ENCODE measurements around the gene PLXNC1. TPM values are rescaled to one million over a fixed set of nuclear protein-coding genes. Genes with fewer than 3 reads are reported as not detected.

The PLXNC1 gene
- polyA plus RNA-seq, 3 donors from 2014 or later, result 2.3 to 3.3 (median 2.5) TPM

DNA sequence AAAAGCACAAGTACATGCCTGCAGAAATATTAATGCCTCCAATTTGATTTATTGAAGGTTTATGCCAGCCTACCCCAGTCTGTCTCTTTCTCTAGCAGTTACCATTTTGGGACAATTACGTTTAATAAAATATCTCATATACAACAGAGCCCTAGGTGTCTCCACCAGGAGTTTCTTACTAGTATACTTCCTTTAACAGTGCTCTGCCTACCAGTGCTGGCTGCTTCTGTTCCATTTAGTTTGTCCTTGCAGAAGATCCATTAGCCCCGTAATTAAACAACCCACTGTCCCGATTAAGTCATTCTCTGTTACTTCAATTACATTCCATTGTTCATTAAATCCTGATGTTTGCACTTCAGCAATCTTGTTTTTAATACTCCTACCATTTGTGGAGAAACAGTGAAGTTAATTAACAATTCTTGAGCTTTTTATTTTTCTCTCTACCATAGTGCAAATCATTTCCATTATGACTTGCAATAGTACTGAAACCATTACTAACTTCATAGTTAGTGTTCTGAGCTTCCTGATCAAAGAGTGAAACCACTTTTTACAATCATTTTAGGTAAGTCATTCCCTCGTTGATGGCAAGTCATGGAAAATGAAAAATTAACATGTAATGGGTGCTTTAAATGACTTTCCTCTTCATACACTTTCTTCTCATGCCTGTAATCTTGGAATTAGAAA lies 121.1 kb downstream of the PLXNC1 start:
- peaks cover 16 to 29% (median 20%) of the 10 kb centered on the region in 3 donors for H3K36me3 Mint-ChIP-seq

DNA sequence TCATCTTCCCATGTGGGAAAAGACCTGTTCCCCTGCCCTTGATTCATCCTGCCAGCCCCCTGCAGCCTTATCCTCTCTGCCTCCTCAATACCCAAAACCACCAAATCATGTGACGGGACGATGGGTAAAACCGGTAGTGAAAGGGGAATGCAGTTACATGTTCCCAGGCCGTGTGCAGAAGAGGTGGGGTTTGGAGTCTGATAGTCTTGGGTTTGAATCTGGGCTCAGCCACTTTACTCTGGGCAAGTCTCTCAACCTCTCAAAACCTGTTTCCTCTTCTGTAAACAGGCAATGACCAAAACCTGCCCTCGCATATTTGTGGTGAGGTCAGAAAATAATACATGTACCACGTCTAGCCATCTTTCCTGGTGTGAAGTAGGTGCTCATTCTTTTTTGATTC lies 123.0 kb downstream of the PLXNC1 start:
- no peak for DNase-seq
- Mint-ChIP-seq H3K9me3 (no peaks in the 10 kb centered on the region), H3K4me1 (peaks cover 50 to 61% of the 10 kb centered on the region in 2 donors), H3K27me3 (ENCODE audit: low read depth in 3 of 3) (peaks cover 0 to 1% (median 1%) of the 10 kb centered on the region in 3 donors), H3K36me3 (peaks cover 8 to 23% (median 13%) of the 10 kb centered on the region in 3 donors), H3K4me3 (peak overlapping the region in 2 of 5 donors; percentile 7 to 18), H3K27ac (peak overlapping the region in 4 of 6 donors; percentile 10 to 81 (median 34))

More for the DNA sequence above, 121.1 kb downstream of the PLXNC1 start:
- no peaks in the 10 kb centered on the region for H3K9me3 Mint-ChIP-seq
- H3K4me1 Mint-ChIP-seq, result peaks cover 63 to 75% of the 10 kb centered on the region in 2 donors
- H3K27ac Mint-ChIP-seq, result no peak overlapping the region
- H3K4me3 Mint-ChIP-seq, result no peak overlapping the region
- DNase-seq, result no peak
- peaks cover 0 to 1% (median 1%) of the 10 kb centered on the region in 3 donors for H3K27me3 Mint-ChIP-seq (ENCODE audit: low read depth in 3 of 3)

- peak overlapping the region in 1 of 5 donors; percentile 5 for H3K4me3 Mint-ChIP-seq
- no peak for DNase-seq
- H3K9me3 Mint-ChIP-seq, result no peaks in the 10 kb centered on the region
- H3K4me1 Mint-ChIP-seq, result peaks cover 40 to 52% of the 10 kb centered on the region in 2 donors
- H3K27me3 Mint-ChIP-seq (ENCODE audit: low read depth in 3 of 3), result peaks cover 0 to 1% (median 1%) of the 10 kb centered on the region in 3 donors
- peak overlapping the region in 3 of 6 donors; percentile 10 to 81 (median 66) for H3K27ac Mint-ChIP-seq
- peaks cover 8 to 18% (median 10%) of the 10 kb centered on the region in 3 donors for H3K36me3 Mint-ChIP-seq
Observed at GRCh38 chr12:94272280-94272679, 123.9 kb downstream of the PLXNC1 start.

DNA sequence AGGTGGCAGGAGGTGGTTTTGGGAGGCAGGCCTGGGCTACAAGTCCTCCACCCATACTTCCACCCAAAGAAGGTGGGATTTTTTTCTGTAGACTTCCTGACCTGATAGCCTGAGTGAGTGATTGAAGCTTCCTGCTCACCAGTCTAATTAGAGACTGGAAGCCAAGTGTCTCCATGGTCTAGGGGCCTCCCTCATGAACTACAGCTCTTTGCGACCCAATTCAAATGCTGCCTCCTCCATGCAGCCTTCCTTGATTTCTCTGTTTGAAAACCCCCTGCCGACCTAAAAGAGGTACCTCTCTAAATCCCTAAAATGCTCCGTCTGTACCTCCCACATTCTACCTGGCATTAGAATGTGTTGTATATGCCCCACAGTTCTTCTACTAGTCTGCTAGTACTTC lies 124.9 kb downstream of the PLXNC1 start:
- H3K27me3 Mint-ChIP-seq (ENCODE audit: low read depth in 3 of 3), result peaks cover 0 to 1% (median under 1%) of the 10 kb centered on the region in 3 donors
- no peak overlapping the region for H3K4me3 Mint-ChIP-seq
- H3K4me1 Mint-ChIP-seq, result peaks cover 30 to 42% of the 10 kb centered on the region in 2 donors
- peaks cover 10 to 16% (median 13%) of the 10 kb centered on the region in 3 donors for H3K36me3 Mint-ChIP-seq
- no peaks in the 10 kb centered on the region for H3K9me3 Mint-ChIP-seq
- no peak for DNase-seq
- H3K27ac Mint-ChIP-seq, result peak overlapping the region in 1 of 6 donors; percentile 19

DNA sequence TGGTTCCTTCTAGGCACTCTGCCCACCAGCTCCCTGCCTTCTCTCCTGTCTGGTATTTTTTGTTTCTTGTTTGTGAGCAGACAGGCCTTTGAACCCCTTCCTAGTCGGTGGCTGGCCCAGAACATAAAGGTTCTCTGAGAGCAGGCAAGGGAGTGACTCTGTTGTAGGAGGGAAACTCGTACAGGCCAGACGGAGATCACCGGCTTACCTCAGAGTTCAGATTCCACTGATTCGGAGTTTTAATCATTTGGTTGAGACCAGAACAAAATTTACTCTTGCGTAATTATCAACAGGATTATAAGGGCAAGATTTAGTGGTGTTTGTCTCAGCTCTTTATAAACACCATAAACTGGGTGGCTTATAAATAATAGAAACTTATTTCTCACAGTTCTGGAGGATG lies 128.3 kb downstream of the PLXNC1 start:
- Mint-ChIP-seq H3K9me3 (no peaks in the 10 kb centered on the region), H3K4me3 (no peak overlapping the region), H3K36me3 (peaks cover 15 to 18% (median 15%) of the 10 kb centered on the region in 3 donors), H3K27me3 (ENCODE audit: low read depth in 3 of 3) (no peaks in the 10 kb centered on the region), H3K27ac (no peak overlapping the region), H3K4me1 (peaks cover 18 to 22% of the 10 kb centered on the region in 2 donors)
- DNase-seq, result no peak

DNA sequence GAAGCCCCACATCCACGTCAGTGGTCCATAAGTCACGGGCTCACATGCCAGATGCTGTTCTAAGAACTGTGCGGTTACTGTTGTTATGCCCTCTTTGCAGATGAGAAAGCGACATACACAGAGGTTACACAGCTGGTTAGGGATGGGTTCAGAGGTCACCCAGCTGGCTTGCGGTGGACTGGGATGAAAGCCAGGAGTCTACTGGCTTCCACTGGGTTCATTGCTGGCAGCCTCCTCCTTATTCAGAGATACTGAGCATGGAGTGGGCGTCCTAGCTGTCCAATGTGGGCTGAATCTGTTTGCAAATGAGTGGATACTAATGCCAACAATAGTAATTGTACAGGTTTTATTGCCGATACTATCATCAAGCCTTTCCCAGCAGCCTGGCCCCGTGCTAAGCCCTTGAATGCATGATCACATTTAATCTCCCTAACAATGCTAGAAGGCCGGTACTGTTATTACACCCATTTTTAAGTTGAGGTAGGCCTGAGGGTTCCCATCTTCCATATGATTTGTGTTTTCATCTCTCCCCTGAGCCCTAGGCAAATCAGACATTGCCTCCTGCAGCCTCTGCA lies 129.1 kb downstream of the PLXNC1 start:
- DNase-seq, result no peak
- peaks cover 0 to 2% (median 0%) of the 10 kb centered on the region in 3 donors for H3K27me3 Mint-ChIP-seq (ENCODE audit: low read depth in 3 of 3)
- peaks cover 18 to 24% of the 10 kb centered on the region in 2 donors for H3K4me1 Mint-ChIP-seq
- peak overlapping the region in 1 of 6 donors; percentile 28 for H3K27ac Mint-ChIP-seq
- H3K36me3 Mint-ChIP-seq, result peaks cover 13 to 15% (median 14%) of the 10 kb centered on the region in 3 donors
- H3K4me3 Mint-ChIP-seq, result no peak overlapping the region
- no peaks in the 10 kb centered on the region for H3K9me3 Mint-ChIP-seq

GRCh38 chr12:94280063-94280462 lies 131.7 kb downstream of the PLXNC1 start:
- no peaks in the 10 kb centered on the region for H3K9me3 Mint-ChIP-seq
- no peak overlapping the region for H3K4me3 Mint-ChIP-seq
- H3K27ac Mint-ChIP-seq, result peak overlapping the region in 5 of 6 donors; percentile 13 to 71 (median 54)
- peaks cover 0 to 7% (median 2%) of the 10 kb centered on the region in 3 donors for H3K27me3 Mint-ChIP-seq (ENCODE audit: low read depth in 3 of 3)
- peaks cover 11 to 29% (median 20%) of the 10 kb centered on the region in 3 donors for H3K36me3 Mint-ChIP-seq
- peaks cover 31 to 39% of the 10 kb centered on the region in 2 donors for H3K4me1 Mint-ChIP-seq
- DNase-seq, result no peak

DNA sequence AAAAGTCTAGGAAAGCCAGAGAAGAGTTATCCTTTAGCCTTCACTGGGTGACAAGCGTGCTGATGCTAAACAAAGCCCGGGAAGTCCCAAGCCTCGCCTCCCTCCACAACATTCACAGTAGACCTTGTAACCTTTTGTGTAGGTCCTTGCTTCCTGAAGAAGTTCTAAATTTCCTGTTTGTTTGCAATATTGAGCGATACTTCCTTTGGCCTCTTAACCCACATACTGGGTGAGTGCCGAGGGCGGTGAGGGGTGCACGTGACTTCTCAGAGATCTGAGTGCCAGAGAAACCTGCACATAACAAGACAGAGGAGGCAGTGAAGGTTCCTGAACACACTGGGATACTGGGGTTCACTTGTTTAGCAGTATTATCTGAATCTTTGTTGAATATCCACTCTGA lies 134.3 kb downstream of the PLXNC1 start:
- Mint-ChIP-seq H3K27ac (peak overlapping the region; percentile 77 to 96 (median 87)), H3K4me1 (peaks cover 31 to 41% of the 10 kb centered on the region in 2 donors), H3K4me3 (peak overlapping the region; percentile 62 to 84 (median 72)), H3K36me3 (peaks cover 11 to 35% (median 24%) of the 10 kb centered on the region in 3 donors), H3K9me3 (no peaks in the 10 kb centered on the region), H3K27me3 (ENCODE audit: low read depth in 3 of 3) (peaks cover 0 to 7% (median 2%) of the 10 kb centered on the region in 3 donors)
- DNase-seq, result peak; percentile 49 to 54 (median 51)

GRCh38 chr12:94284046-94284445 lies 135.7 kb downstream of the PLXNC1 start:
- Mint-ChIP-seq H3K36me3 (peaks cover 12 to 37% (median 24%) of the 10 kb centered on the region in 3 donors), H3K9me3 (no peaks in the 10 kb centered on the region), H3K27ac (peak overlapping the region in 1 of 6 donors; percentile 81)

DNA sequence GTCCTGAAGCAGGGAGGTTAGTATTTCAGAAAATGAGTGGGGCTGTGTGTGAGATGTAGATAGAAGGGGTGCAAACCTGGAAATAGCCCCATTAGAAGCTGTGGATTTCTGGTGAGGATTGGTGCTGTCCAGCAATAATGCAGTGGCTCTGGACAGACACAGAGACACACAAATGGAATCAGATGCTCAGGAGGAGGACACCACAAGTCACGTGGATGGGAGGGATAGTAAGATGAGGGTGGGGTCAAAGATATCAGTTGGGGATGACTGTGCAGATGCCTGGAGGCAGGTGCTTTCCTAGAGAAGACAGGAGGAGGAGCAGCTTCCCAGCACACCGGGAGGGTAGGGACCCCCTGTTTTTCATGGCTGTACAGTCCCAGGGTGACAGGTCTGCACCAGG lies 136.5 kb downstream of the PLXNC1 start:
- Mint-ChIP-seq H3K4me3 (no peak overlapping the region), H3K27ac (peak overlapping the region in 2 of 6 donors; percentile 62 to 79), H3K9me3 (no peaks in the 10 kb centered on the region), H3K4me1 (peaks cover 29 to 38% of the 10 kb centered on the region in 2 donors), H3K36me3 (peaks cover 15 to 42% (median 23%) of the 10 kb centered on the region in 3 donors), H3K27me3 (ENCODE audit: low read depth in 3 of 3) (peaks cover 2 to 7% (median 2%) of the 10 kb centered on the region in 3 donors)
- no peak for DNase-seq

More at GRCh38 chr12:94284046-94284445, 135.7 kb downstream of the PLXNC1 start:
- Mint-ChIP-seq H3K27me3 (ENCODE audit: low read depth in 3 of 3) (peaks cover 0 to 7% (median 2%) of the 10 kb centered on the region in 3 donors), H3K4me3 (no peak overlapping the region), H3K4me1 (peaks cover 31 to 41% of the 10 kb centered on the region in 2 donors)
- no peak for DNase-seq

DNA sequence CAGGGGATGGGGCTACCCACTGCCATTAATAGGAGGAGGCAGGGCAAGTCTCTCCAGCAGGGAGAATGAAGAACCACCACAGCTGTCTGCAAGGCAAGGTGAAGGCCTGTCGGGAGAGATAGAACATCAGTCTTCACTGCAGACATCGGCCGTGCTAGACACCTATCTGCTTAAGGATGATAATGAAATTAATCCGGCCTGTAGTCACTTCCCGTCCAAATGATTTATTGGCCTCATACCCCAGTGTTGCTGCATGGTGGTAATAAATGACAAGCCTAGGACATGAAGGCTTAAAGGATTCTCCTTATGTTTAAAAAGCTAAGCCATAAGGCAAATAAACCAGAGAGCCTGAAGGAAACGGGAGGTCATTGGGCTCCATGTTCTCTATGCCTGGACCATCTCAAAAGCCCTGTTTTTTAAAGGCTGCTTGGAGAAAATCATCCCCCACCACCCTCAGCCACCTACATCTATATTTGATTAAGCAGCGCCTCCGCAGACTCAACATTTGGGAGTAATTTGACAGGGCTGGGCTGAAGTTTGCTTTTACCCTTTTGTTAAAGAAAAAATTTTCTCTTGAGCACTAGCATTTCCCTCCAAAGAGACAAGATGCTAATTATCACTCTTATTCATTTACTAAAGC lies 137.7 kb downstream of the PLXNC1 start:
- Mint-ChIP-seq H3K9me3 (no peaks in the 10 kb centered on the region), H3K4me1 (peaks cover 24 to 32% of the 10 kb centered on the region in 2 donors), H3K4me3 (no peak overlapping the region), H3K36me3 (peaks cover 11 to 37% (median 17%) of the 10 kb centered on the region in 3 donors), H3K27ac (peak overlapping the region in 2 of 6 donors; percentile 36 to 46), H3K27me3 (ENCODE audit: low read depth in 3 of 3) (peaks cover 2 to 7% (median 2%) of the 10 kb centered on the region in 3 donors)
- DNase-seq, result no peak

DNA sequence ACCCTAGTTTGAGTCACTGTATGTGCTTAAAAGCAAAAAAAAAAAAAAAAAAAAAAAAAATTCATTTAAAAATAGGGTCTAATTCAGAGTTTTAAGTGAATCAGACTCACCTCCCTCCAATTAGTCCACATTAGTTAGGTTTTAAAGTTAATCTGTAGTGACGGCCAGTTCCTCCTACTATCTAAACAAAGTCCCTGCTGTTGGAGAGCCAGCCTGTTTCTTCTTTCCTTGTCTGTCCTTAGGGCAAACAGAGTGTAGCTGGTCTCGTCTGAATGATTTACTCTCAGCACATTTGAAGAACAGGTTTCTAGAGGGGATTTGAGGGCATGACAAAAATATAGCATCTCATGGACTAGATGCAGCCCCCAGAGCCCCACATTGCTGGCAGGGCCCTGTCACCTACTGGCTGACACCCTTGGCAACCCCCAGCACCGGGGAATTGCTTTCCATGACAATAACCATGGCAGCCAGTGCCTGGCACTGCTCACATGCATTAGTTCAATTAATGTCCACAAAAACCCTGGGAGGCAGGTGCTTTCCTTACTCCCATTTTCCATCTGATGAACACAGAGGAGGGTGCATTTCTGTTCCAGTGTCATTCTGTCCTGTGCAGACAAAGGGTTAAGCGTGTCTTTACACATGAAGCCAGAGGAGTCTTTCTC lies 138.3 kb downstream of the PLXNC1 start:
- Mint-ChIP-seq H3K4me3 (no peak overlapping the region), H3K4me1 (peaks cover 21 to 28% of the 10 kb centered on the region in 2 donors), H3K9me3 (no peaks in the 10 kb centered on the region), H3K27me3 (ENCODE audit: low read depth in 3 of 3) (peaks cover 2 to 7% (median 4%) of the 10 kb centered on the region in 3 donors), H3K27ac (peak overlapping the region in 2 of 6 donors; percentile 7 to 36), H3K36me3 (peaks cover 11 to 37% (median 17%) of the 10 kb centered on the region in 3 donors)
- no peak for DNase-seq

GRCh38 chr12:94287245-94287628 lies 138.9 kb downstream of the PLXNC1 start:
- H3K27me3 Mint-ChIP-seq (ENCODE audit: low read depth in 3 of 3), result peaks cover 1 to 7% (median 4%) of the 10 kb centered on the region in 3 donors
- peak overlapping the region in 4 of 6 donors; percentile 6 to 51 (median 22) for H3K27ac Mint-ChIP-seq
- peaks cover 15 to 23% of the 10 kb centered on the region in 2 donors for H3K4me1 Mint-ChIP-seq
- H3K9me3 Mint-ChIP-seq, result no peaks in the 10 kb centered on the region
- no peak overlapping the region for H3K4me3 Mint-ChIP-seq
- no peak for DNase-seq
- peaks cover 11 to 37% (median 17%) of the 10 kb centered on the region in 3 donors for H3K36me3 Mint-ChIP-seq

Data from immature natural killer cell (primary cell).